ENCODE measurements around the gene PSMD1.
A peak's percentile ranks its signal among the peaks of the same experiment; 100 is the strongest.

Gene PSMD1

GRCh38 chr2:231219289-231219688 lies 162.6 kb downstream of the PSMD1 start:
- Histone ChIP-seq H3K4me3 (ENCODE audit: low read depth in 1 of 2, low read length in 2 of 2) (no peak overlapping the region), H3K36me3 (ENCODE audit: control insufficient read depth in 1 of 2, insufficient read depth in 2 of 2, low read length in 2 of 2) (peaks cover 4 to 41% of the 10 kb centered on the region in 2 donors), H3K4me1 (ENCODE audit: control insufficient read depth in 1 of 2, insufficient read depth in 2 of 2, low read length in 2 of 2) (peaks cover 0 to 6% of the 10 kb centered on the region in 2 donors), H3K27ac (ENCODE audit: low read length) (no peak overlapping the region), H3K27me3 (ENCODE audit: low read depth, low read length) (no peaks in the 10 kb centered on the region), H3K9me3 (ENCODE audit: control insufficient read depth in 1 of 2, low read length in 2 of 2) (no peaks in the 10 kb centered on the region)

DNA sequence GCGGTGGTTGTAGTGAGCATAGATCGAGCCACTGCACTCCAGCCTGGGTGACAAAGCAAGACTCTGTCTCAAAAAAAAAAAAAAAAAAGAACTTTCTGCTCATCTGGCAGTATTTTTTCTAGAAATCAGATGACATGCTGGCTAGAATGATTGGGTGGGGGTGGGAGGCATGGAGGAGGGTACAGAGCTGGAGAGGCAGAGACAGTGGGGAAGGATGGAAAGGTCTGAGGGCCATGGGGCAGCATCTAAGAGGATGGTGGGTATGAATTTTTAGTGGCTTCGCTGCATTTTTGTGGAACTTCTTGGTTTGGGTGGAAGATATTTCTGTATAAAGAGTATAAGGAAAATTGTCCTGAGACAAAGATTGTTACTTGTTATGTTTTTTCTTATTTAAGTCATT lies 165.1 kb downstream of the PSMD1 start:
- Histone ChIP-seq H3K36me3 (ENCODE audit: control insufficient read depth in 1 of 2, insufficient read depth in 2 of 2, low read length in 2 of 2) (peaks cover 0 to 21% of the 10 kb centered on the region in 2 donors), H3K27me3 (ENCODE audit: low read depth, low read length) (no peaks in the 10 kb centered on the region), H3K27ac (ENCODE audit: low read length) (peak overlapping the region; percentile 91), H3K9me3 (ENCODE audit: control insufficient read depth in 1 of 2, low read length in 2 of 2) (no peaks in the 10 kb centered on the region), H3K4me1 (ENCODE audit: control insufficient read depth in 1 of 2, insufficient read depth in 2 of 2, low read length in 2 of 2) (peaks cover 0 to 6% of the 10 kb centered on the region in 2 donors), H3K4me3 (ENCODE audit: low read depth in 1 of 2, low read length in 2 of 2) (no peak overlapping the region)

All from muscle layer of duodenum (tissue), 2 donors.